BE2C (cell line): ENCODE results near the gene TSN. TPM values are rescaled to one million over a fixed set of nuclear protein-coding genes. Genes with fewer than 3 reads are reported as not detected.

Experiments used
- DNase-seq: peaks from one replicate; pipeline ENCODE4 v3.0.0-alpha.2; 2020
- H3K27me3 ChIP-seq: fragments of 250-450 bp; sonication (Bioruptor Pico); 2 replicates; pipeline ENCODE4 v1.5.1; 2020; ENCODE audit warnings: mild to moderate bottlenecking
- H3K36me3 ChIP-seq: fragments of 250-450 bp; sonication (Bioruptor Pico); 2 replicates; pipeline ENCODE4 v1.5.1; 2020; ENCODE audit warnings: mild to moderate bottlenecking
- H3K4me1 ChIP-seq: fragments of 250-450 bp; sonication (Bioruptor Pico); 2 replicates; pipeline ENCODE4 v1.5.1; 2020
- H3K4me3 ChIP-seq: 2 replicates; pipeline ENCODE4 v1.5.1; 2011; ENCODE audit warnings: low read depth, low read length
- H3K9me3 ChIP-seq: fragments of 250-450 bp; sonication (Bioruptor Pico); 2 replicates; pipeline ENCODE4 v1.5.1; 2020
- CTCF ChIP-seq: IDR thresholded peaks from 2 replicates; pipeline ENCODE4 v1.5.1; 2012; ENCODE audit warnings: mild to moderate bottlenecking, low read depth, low read length
- polyA plus RNA-seq: library from polyadenylated mRNA; unstranded; fragments of >200 nt; gene quantifications from one replicate; pipeline ENCODE4 v1.2.1, GENCODE V29; 2012; ENCODE audit warnings: low read depth, missing spikeins; ENCODE audit not compliant: insufficient read length, insufficient read depth

TSN gene
- polyA plus RNA-seq: 65.3 TPM

GRCh38 chr2:121755237-121756111 lies at the start of gene TSN:
TSN (plus strand) TSS chr2:121755651; CDS start chr2:121755780, 129 bp downstream.
- H3K36me3 ChIP-seq: no peaks in the 10 kb centered on the region
- H3K27me3 ChIP-seq: no peaks in the 10 kb centered on the region
- H3K9me3 ChIP-seq: no peaks in the 10 kb centered on the region
- peak; percentile 93 for DNase-seq
- no peaks in the 10 kb centered on the region for H3K4me1 ChIP-seq
- H3K4me3 ChIP-seq: peak within 1 kb of the TSS; percentile 92
- TF ChIP-seq CTCF: no peak

DNA sequence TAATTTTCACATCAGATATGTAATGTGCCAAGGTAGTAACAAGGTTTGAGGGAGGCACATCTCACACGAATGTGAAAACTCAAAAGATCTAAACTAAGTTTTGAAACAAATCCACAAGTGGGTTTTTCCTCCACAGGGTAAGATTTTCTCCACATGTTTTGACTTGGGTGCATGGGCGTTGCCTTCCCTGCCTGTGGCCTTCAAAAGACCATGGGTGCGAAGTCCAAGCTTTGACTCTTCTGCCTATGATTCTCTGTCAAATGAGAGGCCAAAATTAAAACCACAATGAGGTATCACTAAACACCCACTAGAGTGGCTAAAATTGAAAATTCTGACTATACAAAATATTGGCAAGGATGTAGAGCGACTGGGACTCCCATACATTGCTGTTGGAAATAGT lies 49.5 kb upstream of the TSN start:
- Histone ChIP-seq H3K27me3 (no peaks in the 10 kb centered on the region), H3K9me3 (no peaks in the 10 kb centered on the region), H3K4me3 (no peak overlapping the region), H3K36me3 (no peaks in the 10 kb centered on the region), H3K4me1 (no peaks in the 10 kb centered on the region)
- TF ChIP-seq CTCF: no peak
- DNase-seq: no peak

DNA sequence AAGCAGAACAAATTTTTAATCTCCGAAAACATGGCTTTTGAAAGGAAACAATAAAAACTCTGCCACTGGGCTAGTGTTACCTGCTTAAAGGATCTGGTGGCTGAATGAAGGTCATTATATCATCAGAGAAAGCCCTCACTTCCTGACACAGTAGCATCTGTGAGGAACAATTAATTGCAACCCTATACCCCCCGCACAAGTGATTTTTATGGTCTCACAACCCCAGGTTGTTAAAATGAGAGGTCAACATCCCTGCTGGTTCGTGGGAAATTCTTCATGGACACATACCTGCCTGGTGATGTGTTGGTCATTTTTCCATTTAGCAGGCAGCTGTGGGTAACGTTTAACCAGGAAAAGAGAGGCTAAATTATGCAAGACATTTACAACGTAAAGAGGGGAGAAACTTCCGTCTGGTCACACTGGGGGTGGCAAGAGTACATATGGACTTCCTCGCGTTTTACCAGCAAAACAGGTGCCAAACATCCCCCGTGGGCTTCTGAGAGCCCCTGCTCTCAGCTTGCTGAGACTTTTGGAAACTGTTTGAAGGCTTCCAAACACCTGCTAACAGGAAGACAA lies 48.0 kb upstream of the TSN start:
- Histone ChIP-seq H3K4me1 (no peaks in the 10 kb centered on the region), H3K36me3 (no peaks in the 10 kb centered on the region), H3K4me3 (no peak overlapping the region), H3K9me3 (no peaks in the 10 kb centered on the region), H3K27me3 (no peaks in the 10 kb centered on the region)
- DNase-seq: no peak
- TF ChIP-seq CTCF: no peak

GRCh38 chr2:121707920-121708361 lies 47.5 kb upstream of the TSN start:
- H3K36me3 ChIP-seq: no peaks in the 10 kb centered on the region
- H3K9me3 ChIP-seq: no peaks in the 10 kb centered on the region
- no peak for TF ChIP-seq CTCF
- H3K4me3 ChIP-seq: no peak overlapping the region
- H3K27me3 ChIP-seq: no peaks in the 10 kb centered on the region
- no peak for DNase-seq
- no peaks in the 10 kb centered on the region for H3K4me1 ChIP-seq

DNA sequence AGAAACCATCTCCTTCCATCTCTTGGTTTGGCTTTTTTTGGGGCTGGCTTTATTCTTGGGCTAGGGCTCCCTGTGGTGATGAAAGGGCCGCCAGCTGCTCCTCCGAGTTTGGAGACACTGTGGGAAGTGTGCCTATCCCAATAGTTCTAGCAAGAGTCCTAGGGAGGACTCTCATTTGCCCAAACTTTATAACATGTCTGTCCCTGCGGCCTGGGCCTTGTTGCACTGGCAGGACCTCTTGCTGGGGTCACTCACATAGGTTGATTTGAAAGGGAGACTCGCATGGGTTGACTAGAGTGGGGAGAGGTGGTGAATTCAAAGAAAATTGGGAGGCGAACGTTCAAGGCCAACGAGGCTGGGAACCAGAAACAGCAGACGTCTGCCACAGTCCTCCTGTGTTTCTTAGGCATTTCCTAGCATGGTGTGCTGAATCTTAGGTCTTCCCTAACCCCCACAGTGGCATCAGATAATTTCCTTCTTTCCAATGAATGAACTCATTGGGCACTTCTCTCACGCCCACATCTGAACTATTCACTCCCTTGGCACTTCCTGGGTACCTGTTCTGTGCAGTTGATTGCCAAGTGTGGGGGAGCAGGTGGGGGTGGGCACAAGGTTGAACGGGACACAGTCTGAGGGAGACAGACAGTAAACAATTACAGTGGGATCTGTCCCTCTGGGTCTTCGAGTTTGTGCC lies 45.5 kb upstream of the TSN start:
- TF ChIP-seq CTCF: no peak
- no peak overlapping the region for H3K4me3 ChIP-seq
- no peaks in the 10 kb centered on the region for H3K27me3 ChIP-seq

More for the DNA sequence above, 45.5 kb upstream of the TSN start:
- Histone ChIP-seq H3K4me1 (no peaks in the 10 kb centered on the region), H3K36me3 (no peaks in the 10 kb centered on the region), H3K9me3 (no peaks in the 10 kb centered on the region)
- no peak for DNase-seq
